ENCODE data around the gene ITPK1.

- TF ChIP-seq, protein P1, sequence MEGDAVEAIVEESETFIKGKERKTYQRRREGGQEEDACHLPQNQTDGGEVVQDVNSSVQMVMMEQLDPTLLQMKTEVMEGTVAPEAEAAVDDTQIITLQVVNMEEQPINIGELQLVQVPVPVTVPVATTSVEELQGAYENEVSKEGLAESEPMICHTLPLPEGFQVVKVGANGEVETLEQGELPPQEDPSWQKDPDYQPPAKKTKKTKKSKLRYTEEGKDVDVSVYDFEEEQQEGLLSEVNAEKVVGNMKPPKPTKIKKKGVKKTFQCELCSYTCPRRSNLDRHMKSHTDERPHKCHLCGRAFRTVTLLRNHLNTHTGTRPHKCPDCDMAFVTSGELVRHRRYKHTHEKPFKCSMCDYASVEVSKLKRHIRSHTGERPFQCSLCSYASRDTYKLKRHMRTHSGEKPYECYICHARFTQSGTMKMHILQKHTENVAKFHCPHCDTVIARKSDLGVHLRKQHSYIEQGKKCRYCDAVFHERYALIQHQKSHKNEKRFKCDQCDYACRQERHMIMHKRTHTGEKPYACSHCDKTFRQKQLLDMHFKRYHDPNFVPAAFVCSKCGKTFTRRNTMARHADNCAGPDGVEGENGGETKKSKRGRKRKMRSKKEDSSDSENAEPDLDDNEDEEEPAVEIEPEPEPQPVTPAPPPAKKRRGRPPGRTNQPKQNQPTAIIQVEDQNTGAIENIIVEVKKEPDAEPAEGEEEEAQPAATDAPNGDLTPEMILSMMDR (IDR thresholded peaks at IDR 0.05; ENCODE audit: low read depth, low read length): no peak
- no peak for TF ChIP-seq EZH2phosphoT487 (IDR thresholded peaks at IDR 0.05; ENCODE audit: low read depth)
These were observed 35.8 kb downstream of the ITPK1 start for GRCh38 chr14:93079865-93080403.
